Measurements from ENCODE around the gene NUP133.
"Not testable (repeated sequence)": the region's sequence is repeated elsewhere in the genome, so short reads cannot be mapped to it uniquely, and the experiment has no call there.

- not testable (repeated sequence) for TF ChIP-seq CTCF (IDR thresholded peaks at IDR 0.05; ENCODE audit: low read depth, low read length, poor library complexity, severe bottlenecking); EZH2phosphoT487 (IDR thresholded peaks at IDR 0.05; ENCODE audit: borderline replicate concordance, low read length)
Observed at GRCh38 chr1:229394517-229394916, 113.6 kb downstream of the NUP133 start.

Measured in DOHH2 (cell line).